Endothelial cell of umbilical vein (primary cell): Measurements from ENCODE around the gene TMEM138. TPM values are rescaled to one million over a fixed set of nuclear protein-coding genes. Genes with fewer than 3 reads are reported as not detected.

Source experiments
- BruUV-seq: library from RNA; stranded (reverse); fragments of 400-500 nt; replicated peaks from 2 replicates; lab custom pipeline; 2021; lab: Mats Ljungman, UMichigan
- CTCF ChIA-PET: fragments of 300-600, 350-600 bp; sonication (Branson Sonifier 250); formaldehyde crosslinking; loops from one replicate; lab custom pipeline; 2021; ENCODE audit warnings: antibody characterized with exemption, inconsistent platforms; lab: Charles Lee
- POLR2A ChIA-PET: fragments of 300-600, 350-600 bp; sonication (Branson Sonifier 250); formaldehyde crosslinking; loops from one replicate; lab custom pipeline; 2021; ENCODE audit warnings: antibody characterized with exemption, inconsistent platforms; lab: Charles Lee
- DNase-seq: peaks from one replicate; pipeline ENCODE4 v3.0.0-alpha.2; 2011; ENCODE audit warnings: low read depth, low spot score
- FAIRE-seq: peaks from 2 replicates; lab custom pipeline; 2011; peaks lifted over from hg19 to GRCh38; lab: Jason Lieb, UNC
- H2AFZ ChIP-seq: 2 replicates; pipeline ENCODE4 v1.6.0; 2012; ENCODE audit warnings: low read depth, low read length, control low read depth, inconsistent platforms
- H3K27ac ChIP-seq: 2 replicates; pipeline ENCODE4 v1.5.1; 2011; ENCODE audit warnings: low read depth, mild to moderate bottlenecking, control low read depth, low read length, moderate library complexity; ENCODE audit not compliant: insufficient read depth
- H3K27me3 ChIP-seq, 2 experiments: 2 replicates each; pipeline versions ENCODE4 v1.6.0 to v1.6.1; 2011; ENCODE audit warnings: low read length in 2 of 2, mixed read lengths in 1 of 2; ENCODE audit not compliant: control insufficient read depth in 2 of 2, insufficient read depth in 2 of 2
- H3K36me3 ChIP-seq, 2 experiments: 2 replicates in 1 of 2; 3 replicates in 1 of 2; pipeline ENCODE4 v1.5.1; 2011; ENCODE audit warnings: low read length in 2 of 2, mild to moderate bottlenecking in 1 of 2, moderate library complexity in 1 of 2; ENCODE audit not compliant: control insufficient read depth in 2 of 2, insufficient read depth in 2 of 2; ENCODE audit errors: extremely low read depth in 1 of 2
- H3K4me1 ChIP-seq: 3 replicates; pipeline ENCODE4 v1.5.1; 2011; ENCODE audit warnings: mild to moderate bottlenecking, low read length; ENCODE audit not compliant: control insufficient read depth, insufficient read depth; ENCODE audit errors: extremely low read depth
- H3K4me2 ChIP-seq: 2 replicates; pipeline ENCODE4 v1.6.1; 2011; ENCODE audit warnings: low read length, control low read depth, mixed read lengths; ENCODE audit not compliant: insufficient read depth
- H3K4me3 ChIP-seq, 3 experiments: fragments of 200-600 bp in 1 of 3; sonication (generic), shearing (Covaris generic) in 1 of 3; replicated peaks in 1 of 3; 2 replicates each; pipeline ENCODE4 v1.5.1; 2011 to 2016; ENCODE audit warnings: control low read depth in 3 of 3, low read length in 3 of 3, mild to moderate bottlenecking in 2 of 3, inconsistent platforms in 1 of 3, low read depth in 1 of 3, moderate library complexity in 1 of 3; ENCODE audit not compliant: insufficient read depth in 1 of 3
- H3K79me2 ChIP-seq: 2 replicates; pipeline ENCODE4 v1.6.0; 2012; ENCODE audit warnings: low read length, inconsistent platforms; ENCODE audit not compliant: control insufficient read depth, insufficient read depth
- H3K9ac ChIP-seq: replicated peaks from 2 replicates; pipeline ENCODE3; 2011; ENCODE audit warnings: low read length, control low read depth; ENCODE audit not compliant: insufficient read depth; ENCODE audit errors: extremely low read depth
- H3K9me1 ChIP-seq: replicated peaks from 3 replicates; pipeline ENCODE4 v1.6.0; 2011; ENCODE audit warnings: mild to moderate bottlenecking, low read length; ENCODE audit not compliant: control insufficient read depth, insufficient read depth; ENCODE audit errors: extremely low read depth
- H3K9me3 ChIP-seq: replicated peaks from 2 replicates; pipeline ENCODE4 v1.5.1; 2012; ENCODE audit warnings: low read length, inconsistent platforms; ENCODE audit not compliant: control insufficient read depth, insufficient read depth
- H4K20me1 ChIP-seq: replicated peaks from 2 replicates; pipeline ENCODE3; 2011; ENCODE audit warnings: mild to moderate bottlenecking, low read length; ENCODE audit not compliant: control insufficient read depth, insufficient read depth; ENCODE audit errors: extremely low read depth
- CTCF ChIP-seq, 2 donors: IDR thresholded peaks; 1 replicate in 1 of 2; 2 replicates in 1 of 2; pipeline ENCODE4 v1.5.1; 2011; ENCODE audit warnings: low read length in 2 of 2, mild to moderate bottlenecking in 2 of 2, moderate library complexity in 2 of 2, control low read depth in 1 of 2, inconsistent platforms in 1 of 2, low read depth in 1 of 2; ENCODE audit not compliant: insufficient read depth in 1 of 2; ENCODE audit errors: extremely low read depth in 1 of 2
- EZH2 ChIP-seq: IDR thresholded peaks from 2 replicates; pipeline ENCODE4 v1.6.1; 2012; ENCODE audit warnings: borderline replicate concordance, low read depth, mild to moderate bottlenecking, moderate library complexity, low read length, inconsistent platforms; ENCODE audit not compliant: severe bottlenecking
- FOS ChIP-seq: IDR thresholded peaks from 2 replicates; pipeline ENCODE4 v1.6.1; 2011; ENCODE audit warnings: mild to moderate bottlenecking, low read length, moderate library complexity, borderline replicate concordance; ENCODE audit not compliant: insufficient read depth
- GATA2 ChIP-seq: IDR thresholded peaks from 2 replicates; pipeline ENCODE4 v1.7.0; 2011; ENCODE audit warnings: low read depth, mild to moderate bottlenecking, moderate library complexity, mixed read lengths, low read length; ENCODE audit not compliant: insufficient read length, insufficient read depth
- JUN ChIP-seq: IDR thresholded peaks from 2 replicates; pipeline ENCODE4 v1.6.1; 2011; ENCODE audit warnings: borderline replicate concordance, low read depth; ENCODE audit not compliant: insufficient read length, insufficient read depth
- MAX ChIP-seq: IDR thresholded peaks from 2 replicates; pipeline ENCODE4 v1.6.1; 2011; ENCODE audit not compliant: insufficient read depth, insufficient read length
- MYC ChIP-seq: IDR thresholded peaks from one replicate; pipeline ENCODE4 v1.6.1; 2011; ENCODE audit warnings: mild to moderate bottlenecking, low read depth, low read length
- POLR2A ChIP-seq: IDR thresholded peaks from 2 replicates; pipeline ENCODE4 v1.6.1; 2012; ENCODE audit warnings: low read depth, mild to moderate bottlenecking, control low read depth, low read length
- POLR2AphosphoS5 ChIP-seq: IDR thresholded peaks from 2 replicates; pipeline ENCODE4 v1.6.1; 2012; ENCODE audit warnings: low read depth, mild to moderate bottlenecking, control low read depth, low read length, moderate library complexity; ENCODE audit not compliant: insufficient read depth
- dilution Hi-C: fragments of 300-500 bp; cut with MboI; formaldehyde crosslinking; loops from one replicate; pipeline ENCODE4 v1.15.0; 2019; ENCODE audit warnings: low sequenced_read_pairs; ENCODE audit not compliant: extremely low pct_ligation_motif_present
- intact Hi-C: fragments of 100-400 bp; cut with micrococcal nuclease; formaldehyde crosslinking; loops from one replicate; pipeline ENCODE4 v1.10.0; 2022
- polyA plus RNA-seq, 4 experiments: library from polyadenylated mRNA; depleted of rRNA in 3 of 4; stranded (reverse) in 3 of 4; unstranded in 1 of 4; fragments of >200 nt; gene quantifications; 2 replicates each; pipeline versions ENCODE4 v1.2.1 to v1.2.3, GENCODE V29; 2011 to 2012; ENCODE audit warnings: missing spikeins in 1 of 4
- total RNA-seq: library from RNA; stranded (reverse); gene quantifications from 2 replicates; pipeline ENCODE4 v1.2.3, GENCODE V29; 2021

TMEM138 gene
- total and polyA plus RNA-seq, 2 donors (not counting 3 experiments of a cell fraction or from before 2014, with no cell fraction given), result 37.9 to 60.0 TPM

GRCh38 chr11:61345170-61345610 lies 17.0 kb upstream of the TMEM138 start:
- POLR2A ChIA-PET, result no interaction called here
- DNase-seq, result no peak
- FAIRE-seq, result no peak

GRCh38 chr11:61345954-61346843 lies 16.0 kb upstream of the TMEM138 start:
- no TSS peak for BruUV-seq
- H3K4me3 ChIP-seq, result no peak overlapping the region
- no peak overlapping the region for H3K27ac ChIP-seq
- FAIRE-seq (no peak), DNase-seq (no peak)
- TF ChIP-seq MAX, result no peak
- no peak for TF ChIP-seq MYC
- no peak for TF ChIP-seq POLR2A
- no peak for TF ChIP-seq JUN
- no peak for TF ChIP-seq FOS
- no peak for TF ChIP-seq CTCF (IDR thresholded peaks at IDR 0.05; ENCODE audit: extremely low read depth in 1 of 2, insufficient read depth in 1 of 2, low read depth in 1 of 2, low read length in 2 of 2)
- no peak for TF ChIP-seq POLR2AphosphoS5
- TF ChIP-seq EZH2, result no peak
- POLR2A ChIA-PET, result no interaction called here
- H3K9me3 ChIP-seq, result no peaks in the 10 kb centered on the region
- intact Hi-C loops (no loop called here), dilution Hi-C loops (no loop called here)
- no peak overlapping the region for H2AFZ ChIP-seq
- H3K4me2 ChIP-seq, result no peak overlapping the region
- H3K9ac ChIP-seq, result no peak overlapping the region
- H3K27me3 ChIP-seq, result no peaks in the 10 kb centered on the region
- peaks cover 0 to 11% of the 10 kb centered on the region in 2 experiments for H3K36me3 ChIP-seq
- H3K79me2 ChIP-seq, result no peaks in the 10 kb centered on the region
- peaks cover 14% of the 10 kb centered on the region for H3K4me1 ChIP-seq
- no peaks in the 10 kb centered on the region for H3K9me1 ChIP-seq
- H4K20me1 ChIP-seq, result no peaks in the 10 kb centered on the region
- CTCF ChIA-PET, result interaction anchor here (0.6 to 2.4 kb wide), 4 partner anchors 10 to 89 kb away, joined by 3 to 17 read pairs (median 3); no protein-coding TSS in a partner anchor

More at GRCh38 chr11:61345170-61345610, 17.0 kb upstream of the TMEM138 start:
- Histone ChIP-seq H3K27ac (no peak overlapping the region), H3K27me3 (no peaks in the 10 kb centered on the region), H3K4me3 (no peak overlapping the region), H3K4me2 (no peak overlapping the region), H3K9me1 (no peaks in the 10 kb centered on the region), H3K79me2 (no peaks in the 10 kb centered on the region), H2AFZ (no peak overlapping the region), H4K20me1 (no peaks in the 10 kb centered on the region), H3K36me3 (peaks cover 0 to 7% of the 10 kb centered on the region in 2 experiments), H3K9ac (no peak overlapping the region), H3K4me1 (peaks cover 14% of the 10 kb centered on the region), H3K9me3 (no peaks in the 10 kb centered on the region)
- TF ChIP-seq GATA2, result no peak
- CTCF ChIA-PET, result interaction anchor here (0.6 to 2.4 kb wide), 4 partner anchors 9 to 90 kb away, joined by 3 to 17 read pairs (median 3); no protein-coding TSS in a partner anchor
- BruUV-seq, result no TSS peak
- dilution Hi-C loops (no loop called here), intact Hi-C loops (no loop called here)
